ENCODE data around the gene LTA4H. TPM values are rescaled to one million over a fixed set of nuclear protein-coding genes. Genes with fewer than 3 reads are reported as not detected.

Gene LTA4H
- total RNA-seq, 5 donors from 2014 or later (not counting 1 experiment from before 2014, with no cell fraction given): 50.5 to 61.6 (median 58.7) TPM

DNA sequence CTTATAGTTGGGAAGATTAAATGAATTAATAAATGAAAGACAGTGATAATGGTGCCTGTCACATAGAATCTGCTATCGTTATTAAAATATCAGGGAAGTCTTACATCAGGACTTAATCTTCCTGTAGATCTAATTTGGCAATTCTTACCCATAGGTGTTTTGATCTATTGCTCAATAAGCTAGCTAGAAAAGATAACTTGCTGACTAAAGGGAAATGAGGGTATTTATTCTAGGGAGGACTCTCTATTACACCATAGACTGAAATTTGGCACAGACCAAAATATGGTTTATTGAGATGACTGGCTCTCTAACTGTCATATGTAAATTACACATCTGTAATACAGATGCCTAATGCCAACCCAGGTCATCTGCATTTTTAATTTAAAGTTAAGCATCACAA lies 50.7 kb downstream of the LTA4H start:
- Histone ChIP-seq H3K4me3 (ENCODE audit: control insufficient read depth in 1 of 2, extremely low read depth in 1 of 2, low read length in 1 of 2) (no peak overlapping the region), H3K27me3 (replicated peaks in 1 of 2; ENCODE audit: control insufficient read depth in 2 of 2, extremely low read depth in 1 of 2, insufficient read depth in 2 of 2, low read length in 1 of 2) (no peaks in the 10 kb centered on the region), H3K36me3 (ENCODE audit: control insufficient read depth in 2 of 2, extremely low read depth in 1 of 2, insufficient read depth in 1 of 2, low read length in 1 of 2) (no peaks in the 10 kb centered on the region), H3K27ac (ENCODE audit: low read length) (no peak overlapping the region), H3K4me1 (ENCODE audit: control insufficient read depth in 1 of 2, extremely low read depth in 1 of 2, insufficient read depth in 2 of 2, low read length in 2 of 2) (no peaks in the 10 kb centered on the region), H3K9me3 (no peaks in the 10 kb centered on the region)
- no peaks in the 10 kb centered on the region for H3K9me3 Mint-ChIP-seq
- no peaks in the 10 kb centered on the region for H3K27me3 Mint-ChIP-seq
- H3K4me3 Mint-ChIP-seq: no peak overlapping the region
- ChIA-PET CTCF (no interaction called here), POLR2A (no interaction called here)
- H3K4me1 Mint-ChIP-seq: no peaks in the 10 kb centered on the region
- no peak overlapping the region for H3K27ac Mint-ChIP-seq
- H3K36me3 Mint-ChIP-seq: peaks cover 8% of the 10 kb centered on the region
- no peak for ATAC-seq (replicated peaks in 1 of 4)
- no peak for DNase-seq
- no CpG with 5 or more reads among the region's 1 CpG for WGBS (ENCODE audit: insufficient coverage)

DNA sequence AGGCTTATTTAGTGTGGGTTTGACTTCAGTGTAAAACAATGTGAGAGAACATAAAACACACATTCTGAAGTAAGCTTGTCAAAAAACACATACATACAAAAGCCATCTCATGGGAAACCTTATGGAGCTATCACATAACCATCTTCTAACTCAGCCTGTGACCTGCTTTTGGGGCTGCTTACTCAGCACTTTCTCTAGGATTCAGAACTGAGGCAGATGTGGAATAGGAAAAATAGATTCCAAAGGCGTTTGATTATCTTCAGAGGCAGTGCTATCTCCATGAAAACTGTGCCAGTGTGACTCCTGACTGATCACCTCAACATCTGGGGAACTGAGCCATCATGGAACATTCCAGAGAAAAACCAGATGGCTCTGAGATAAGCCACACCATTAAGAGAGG lies 52.8 kb downstream of the LTA4H start:
- H3K9me3 Mint-ChIP-seq: no peaks in the 10 kb centered on the region
- 83% methylated on average over 1 of the region's 1 CpG for WGBS (ENCODE audit: insufficient coverage)
- H3K4me1 ChIP-seq (ENCODE audit: control insufficient read depth in 1 of 2, extremely low read depth in 1 of 2, insufficient read depth in 2 of 2, low read length in 2 of 2): no peaks in the 10 kb centered on the region
- H3K4me3 Mint-ChIP-seq: no peak overlapping the region
- no peak overlapping the region for H3K27ac ChIP-seq (ENCODE audit: low read length)
- ChIA-PET CTCF (no interaction called here), POLR2A (no interaction called here)
- H3K4me1 Mint-ChIP-seq: no peaks in the 10 kb centered on the region
- no peak overlapping the region for H3K27ac Mint-ChIP-seq
- H3K27me3 ChIP-seq (replicated peaks in 1 of 2; ENCODE audit: control insufficient read depth in 2 of 2, extremely low read depth in 1 of 2, insufficient read depth in 2 of 2, low read length in 1 of 2): no peaks in the 10 kb centered on the region
- peaks cover 8% of the 10 kb centered on the region for H3K36me3 Mint-ChIP-seq
- no peaks in the 10 kb centered on the region for H3K27me3 Mint-ChIP-seq
- no peak overlapping the region for H3K4me3 ChIP-seq (ENCODE audit: control insufficient read depth in 1 of 2, extremely low read depth in 1 of 2, low read length in 1 of 2)
- H3K36me3 ChIP-seq (ENCODE audit: control insufficient read depth in 2 of 2, extremely low read depth in 1 of 2, insufficient read depth in 1 of 2, low read length in 1 of 2): no peaks in the 10 kb centered on the region
- H3K9me3 ChIP-seq: no peaks in the 10 kb centered on the region
- no peak for DNase-seq
- no peak for ATAC-seq (replicated peaks in 1 of 4)

DNA sequence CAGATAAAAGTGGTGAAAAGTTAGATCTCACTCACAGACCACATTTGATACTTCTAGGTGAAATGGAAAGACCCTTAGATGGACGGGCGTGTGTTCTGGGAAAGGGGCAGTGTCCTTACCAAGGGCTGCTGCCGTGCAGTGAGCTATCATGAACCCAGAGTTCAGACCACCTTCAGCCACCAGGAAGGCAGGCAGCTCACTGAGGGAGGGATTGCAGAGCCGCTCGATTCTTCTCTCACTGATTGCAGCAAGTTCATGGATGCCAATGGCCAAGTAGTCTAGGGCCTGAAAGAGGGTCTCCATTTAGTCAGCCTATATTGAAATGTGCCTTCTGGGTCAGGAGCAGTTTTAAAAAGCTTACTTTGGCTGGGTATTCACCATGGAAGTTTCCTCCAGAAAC lies 55.0 kb downstream of the LTA4H start:
- CTCF ChIA-PET: interaction anchor here in 1 of 2 donors (1.3 kb wide), 1 partner anchor 18 kb away, joined by 3 read pairs; no protein-coding TSS in a partner anchor
- no peaks in the 10 kb centered on the region for H3K27me3 ChIP-seq (replicated peaks in 1 of 2; ENCODE audit: control insufficient read depth in 2 of 2, extremely low read depth in 1 of 2, insufficient read depth in 2 of 2, low read length in 1 of 2)
- Mint-ChIP-seq H3K4me1 (no peaks in the 10 kb centered on the region), H3K36me3 (peaks cover 3% of the 10 kb centered on the region), H3K27ac (no peak overlapping the region), H3K4me3 (no peak overlapping the region), H3K9me3 (no peaks in the 10 kb centered on the region), H3K27me3 (no peaks in the 10 kb centered on the region)
- no peak overlapping the region for H3K27ac ChIP-seq (ENCODE audit: low read length)
- no peak overlapping the region for H3K4me3 ChIP-seq (ENCODE audit: control insufficient read depth in 1 of 2, extremely low read depth in 1 of 2, low read length in 1 of 2)
- peaks cover 0 to 3% of the 10 kb centered on the region in 2 donors for H3K36me3 ChIP-seq (ENCODE audit: control insufficient read depth in 2 of 2, extremely low read depth in 1 of 2, insufficient read depth in 1 of 2, low read length in 1 of 2)
- no peaks in the 10 kb centered on the region for H3K9me3 ChIP-seq
- POLR2A ChIA-PET: no interaction called here
- DNase-seq (no peak), ATAC-seq (replicated peaks in 1 of 4) (no peak)
- H3K4me1 ChIP-seq (ENCODE audit: control insufficient read depth in 1 of 2, extremely low read depth in 1 of 2, insufficient read depth in 2 of 2, low read length in 2 of 2): no peaks in the 10 kb centered on the region
- 100% methylated on average over 2 of the region's 5 CpGs for WGBS (ENCODE audit: insufficient coverage)

DNA sequence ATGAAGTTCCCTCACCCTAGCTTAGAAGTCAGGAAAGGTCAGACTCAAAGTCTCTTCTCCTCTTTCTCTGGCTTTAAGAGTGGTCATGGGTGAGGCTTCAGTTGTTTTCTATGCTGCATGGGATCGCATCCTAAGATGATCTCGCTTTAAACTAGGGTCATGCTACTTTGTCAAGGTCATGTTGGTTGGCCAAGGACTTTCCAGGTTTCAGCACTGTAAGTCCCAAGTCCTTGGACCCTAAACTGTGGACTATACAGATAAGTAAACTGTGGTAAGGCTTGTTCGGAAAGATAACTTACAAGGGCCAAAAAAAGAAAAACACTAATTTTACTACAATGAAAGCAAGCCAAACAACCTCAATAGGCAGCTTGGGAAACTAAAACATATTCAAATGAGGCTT lies 56.6 kb downstream of the LTA4H start:
- no peaks in the 10 kb centered on the region for H3K9me3 ChIP-seq
- peaks cover 0 to 3% of the 10 kb centered on the region in 2 donors for H3K36me3 ChIP-seq (ENCODE audit: control insufficient read depth in 2 of 2, extremely low read depth in 1 of 2, insufficient read depth in 1 of 2, low read length in 1 of 2)
- DNase-seq (no peak), ATAC-seq (replicated peaks in 1 of 4) (no peak)
- H3K27ac Mint-ChIP-seq: no peak overlapping the region
- POLR2A ChIA-PET: no interaction called here
- no peaks in the 10 kb centered on the region for H3K4me1 ChIP-seq (ENCODE audit: control insufficient read depth in 1 of 2, extremely low read depth in 1 of 2, insufficient read depth in 2 of 2, low read length in 2 of 2)
- H3K4me1 Mint-ChIP-seq: no peaks in the 10 kb centered on the region
- H3K36me3 Mint-ChIP-seq: peaks cover 3% of the 10 kb centered on the region
- CTCF ChIA-PET: no interaction called here
- H3K4me3 Mint-ChIP-seq: no peak overlapping the region
- no peak overlapping the region for H3K4me3 ChIP-seq (ENCODE audit: control insufficient read depth in 1 of 2, extremely low read depth in 1 of 2, low read length in 1 of 2)
- H3K27me3 Mint-ChIP-seq: no peaks in the 10 kb centered on the region
- no peak overlapping the region for H3K27ac ChIP-seq (ENCODE audit: low read length)
- H3K9me3 Mint-ChIP-seq: no peaks in the 10 kb centered on the region
- no peaks in the 10 kb centered on the region for H3K27me3 ChIP-seq (replicated peaks in 1 of 2; ENCODE audit: control insufficient read depth in 2 of 2, extremely low read depth in 1 of 2, insufficient read depth in 2 of 2, low read length in 1 of 2)
- 79% methylated on average over 2 of the region's 3 CpGs for WGBS (ENCODE audit: insufficient coverage)

DNA sequence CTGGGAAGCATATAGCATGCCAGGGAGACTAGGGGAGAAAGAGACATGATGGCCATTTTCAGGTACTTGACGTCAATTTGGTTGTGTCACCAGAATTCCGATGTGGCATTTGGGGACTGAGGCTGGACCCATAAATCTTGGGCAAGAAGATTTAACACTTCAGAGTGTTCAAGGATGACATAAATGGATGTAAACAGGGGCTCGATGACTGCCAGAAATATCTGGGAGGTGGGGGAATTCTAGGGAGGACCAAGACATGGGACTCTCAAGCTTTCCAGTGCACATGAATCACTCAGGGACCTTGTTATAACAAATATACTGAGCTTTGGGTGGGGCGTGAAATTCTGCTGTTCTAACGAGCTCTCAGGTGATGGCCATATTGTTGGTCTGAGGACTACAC lies 57.0 kb downstream of the LTA4H start:
- no peak for DNase-seq
- ATAC-seq (replicated peaks in 1 of 4): no peak
- no peaks in the 10 kb centered on the region for H3K27me3 Mint-ChIP-seq
- H3K36me3 Mint-ChIP-seq: peaks cover 3% of the 10 kb centered on the region
- no peaks in the 10 kb centered on the region for H3K27me3 ChIP-seq (replicated peaks in 1 of 2; ENCODE audit: control insufficient read depth in 2 of 2, extremely low read depth in 1 of 2, insufficient read depth in 2 of 2, low read length in 1 of 2)
- 91% methylated on average over 2 of the region's 5 CpGs for WGBS (ENCODE audit: insufficient coverage)
- H3K9me3 ChIP-seq: no peaks in the 10 kb centered on the region
- H3K4me3 ChIP-seq (ENCODE audit: control insufficient read depth in 1 of 2, extremely low read depth in 1 of 2, low read length in 1 of 2): no peak overlapping the region
- ChIA-PET POLR2A (no interaction called here), CTCF (no interaction called here)
- peaks cover 0 to 3% of the 10 kb centered on the region in 2 donors for H3K36me3 ChIP-seq (ENCODE audit: control insufficient read depth in 2 of 2, extremely low read depth in 1 of 2, insufficient read depth in 1 of 2, low read length in 1 of 2)
- H3K9me3 Mint-ChIP-seq: no peaks in the 10 kb centered on the region
- H3K4me1 ChIP-seq (ENCODE audit: control insufficient read depth in 1 of 2, extremely low read depth in 1 of 2, insufficient read depth in 2 of 2, low read length in 2 of 2): no peaks in the 10 kb centered on the region
- no peaks in the 10 kb centered on the region for H3K4me1 Mint-ChIP-seq
- no peak overlapping the region for H3K4me3 Mint-ChIP-seq
- H3K27ac Mint-ChIP-seq: no peak overlapping the region
- no peak overlapping the region for H3K27ac ChIP-seq (ENCODE audit: low read length)

DNA sequence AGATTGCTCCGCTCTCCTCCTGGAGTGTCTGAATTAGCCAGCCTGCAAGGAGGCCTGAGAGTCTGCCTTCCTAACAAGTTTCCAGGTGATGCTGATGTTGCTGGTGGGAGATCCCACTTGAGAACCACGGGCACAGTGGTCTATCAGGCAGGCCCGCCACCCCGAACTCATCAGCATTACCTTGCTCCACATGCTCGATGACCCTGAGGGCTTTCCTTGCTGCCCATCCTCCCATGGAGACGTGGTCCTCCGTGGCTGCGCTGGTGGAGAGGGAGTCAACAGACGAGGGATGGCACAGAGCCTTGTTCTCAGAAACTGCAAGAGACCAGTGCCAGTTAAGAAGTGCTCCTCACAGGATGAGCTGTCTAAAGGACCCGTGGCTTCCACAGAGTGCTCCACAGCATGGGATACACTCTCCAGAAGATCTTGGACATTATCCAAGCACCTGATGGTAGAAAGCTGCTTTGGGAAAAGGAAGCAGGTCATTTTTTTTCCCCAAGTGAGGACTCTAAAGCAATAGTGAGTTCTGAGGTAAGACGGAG lies 57.6 kb downstream of the LTA4H start:
- Histone ChIP-seq H3K36me3 (ENCODE audit: control insufficient read depth in 2 of 2, extremely low read depth in 1 of 2, insufficient read depth in 1 of 2, low read length in 1 of 2) (peaks cover 0 to 3% of the 10 kb centered on the region in 2 donors), H3K4me1 (ENCODE audit: control insufficient read depth in 1 of 2, extremely low read depth in 1 of 2, insufficient read depth in 2 of 2, low read length in 2 of 2) (no peaks in the 10 kb centered on the region), H3K4me3 (ENCODE audit: control insufficient read depth in 1 of 2, extremely low read depth in 1 of 2, low read length in 1 of 2) (no peak overlapping the region), H3K27me3 (replicated peaks in 1 of 2; ENCODE audit: control insufficient read depth in 2 of 2, extremely low read depth in 1 of 2, insufficient read depth in 2 of 2, low read length in 1 of 2) (no peaks in the 10 kb centered on the region), H3K27ac (ENCODE audit: low read length) (no peak overlapping the region), H3K9me3 (no peaks in the 10 kb centered on the region)
- peaks cover 3% of the 10 kb centered on the region for H3K36me3 Mint-ChIP-seq
- CTCF ChIA-PET: no interaction called here
- POLR2A ChIA-PET: interaction anchor here in 1 of 2 donors (0.6 kb wide), 1 partner anchor 35 kb away, joined by 11 read pairs; the partner anchor contains the start of gene CCDC38
- no peaks in the 10 kb centered on the region for H3K4me1 Mint-ChIP-seq
- 91% methylated on average over 8 of the region's 11 CpGs for WGBS (ENCODE audit: insufficient coverage)
- no peak overlapping the region for H3K4me3 Mint-ChIP-seq
- no peak for ATAC-seq (replicated peaks in 1 of 4)
- H3K27ac Mint-ChIP-seq: no peak overlapping the region
- no peaks in the 10 kb centered on the region for H3K27me3 Mint-ChIP-seq
- H3K9me3 Mint-ChIP-seq: no peaks in the 10 kb centered on the region
- DNase-seq: no peak

DNA sequence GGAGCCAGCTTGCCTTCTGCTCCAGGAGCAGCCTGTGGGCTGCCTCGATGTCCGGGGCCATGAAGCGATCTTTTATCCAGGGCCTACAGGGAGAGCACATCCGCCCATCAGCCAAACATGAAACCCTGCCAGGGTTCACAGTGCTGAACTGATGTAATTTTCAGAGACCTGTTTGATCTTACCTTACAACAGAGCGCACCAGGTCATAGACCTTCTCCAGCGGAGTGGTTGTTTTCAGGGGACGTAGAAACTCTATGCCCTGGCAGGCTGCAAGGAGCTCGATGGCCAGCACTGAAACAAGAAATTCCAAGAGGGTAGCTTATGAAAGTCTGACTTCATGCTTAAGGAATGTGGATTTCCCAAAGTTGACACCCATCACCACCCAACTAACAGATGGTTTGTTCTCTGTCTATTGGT lies 59.0 kb downstream of the LTA4H start:
- ChIA-PET POLR2A (no interaction called here), CTCF (no interaction called here)
- no peaks in the 10 kb centered on the region for H3K27me3 Mint-ChIP-seq
- Histone ChIP-seq H3K4me3 (ENCODE audit: control insufficient read depth in 1 of 2, extremely low read depth in 1 of 2, low read length in 1 of 2) (no peak overlapping the region), H3K36me3 (ENCODE audit: control insufficient read depth in 2 of 2, extremely low read depth in 1 of 2, insufficient read depth in 1 of 2, low read length in 1 of 2) (peaks cover 0 to 3% of the 10 kb centered on the region in 2 donors), H3K27ac (ENCODE audit: low read length) (no peak overlapping the region), H3K9me3 (no peaks in the 10 kb centered on the region), H3K27me3 (replicated peaks in 1 of 2; ENCODE audit: control insufficient read depth in 2 of 2, extremely low read depth in 1 of 2, insufficient read depth in 2 of 2, low read length in 1 of 2) (no peaks in the 10 kb centered on the region), H3K4me1 (ENCODE audit: control insufficient read depth in 1 of 2, extremely low read depth in 1 of 2, insufficient read depth in 2 of 2, low read length in 2 of 2) (no peaks in the 10 kb centered on the region)
- peaks cover 3% of the 10 kb centered on the region for H3K36me3 Mint-ChIP-seq
- H3K4me1 Mint-ChIP-seq: no peaks in the 10 kb centered on the region
- WGBS (ENCODE audit: insufficient coverage): 89% methylated on average over 5 of the region's 8 CpGs
- no peak overlapping the region for H3K27ac Mint-ChIP-seq
- H3K9me3 Mint-ChIP-seq: no peaks in the 10 kb centered on the region
- no peak overlapping the region for H3K4me3 Mint-ChIP-seq
- no peak for DNase-seq
- no peak for ATAC-seq (replicated peaks in 1 of 4)

Data from T-cell (primary cell).